ENCODE data around the gene ETFA.

- TF ChIP-seq CTCF (IDR thresholded peaks at IDR 0.05) = no peak
- TF ChIP-seq ZFX (IDR thresholded peaks at IDR 0.05; ENCODE audit: borderline replicate concordance) = no peak
Observed at GRCh38 chr15:76321602-76322001, 10.3 kb upstream of the ETFA start.
